H1 (cell line): Measurements from ENCODE around the gene PTGDS.

Experiments used
- ASH2L ChIP-seq: fragments of 200-600, 300-600 bp; sonication (generic); IDR thresholded peaks from one replicate; pipeline ENCODE4 v1.7.1; 2017; ENCODE audit warnings: low read length
- CEBPB ChIP-seq: IDR thresholded peaks from 2 replicates; pipeline ENCODE4 v1.6.1; 2012; ENCODE audit warnings: low read depth, low read length
- EZH2 ChIP-seq: fragments of 200-600 bp; sonication (generic); IDR thresholded peaks from 2 replicates; pipeline ENCODE4 v1.7.1; 2012; ENCODE audit warnings: low read depth, mild to moderate bottlenecking, moderate library complexity, low read length, inconsistent platforms; ENCODE audit not compliant: severe bottlenecking
- GABPA ChIP-seq: IDR thresholded peaks from 2 replicates; pipeline ENCODE4 v1.6.1; 2011; ENCODE audit warnings: mild to moderate bottlenecking, low read length, moderate library complexity, borderline replicate concordance; ENCODE audit not compliant: insufficient read depth
- GTF2F1 ChIP-seq: IDR thresholded peaks from 2 replicates; pipeline ENCODE4 v1.6.1; 2012; ENCODE audit warnings: low read depth, low read length, improper control_type of control experiment, borderline replicate concordance
- HDAC2 ChIP-seq, 2 experiments: fragments of 300-600 bp in 1 of 2; sonication (generic) in 1 of 2; IDR thresholded peaks; 2 replicates each; pipeline ENCODE4 v1.6.1; 2011 to 2012; ENCODE audit warnings: low read depth in 2 of 2, low read length in 2 of 2, mild to moderate bottlenecking in 2 of 2, moderate library complexity in 2 of 2, borderline replicate concordance in 1 of 2, inconsistent platforms in 1 of 2
- RAD21 ChIP-seq, 2 experiments: IDR thresholded peaks in 1 of 2; conservative IDR thresholded peaks in 1 of 2; 2 replicates each; pipeline ENCODE4 v1.6.1; 2011; ENCODE audit warnings: low read depth in 2 of 2, low read length in 2 of 2, improper control_type of control experiment in 1 of 2, inconsistent platforms in 1 of 2, mild to moderate bottlenecking in 1 of 2, moderate library complexity in 1 of 2
- RBBP5 ChIP-seq: IDR thresholded peaks from 2 replicates; pipeline ENCODE4 v1.7.1; 2012; ENCODE audit warnings: low read depth, mild to moderate bottlenecking, inconsistent platforms, low read length, moderate library complexity, borderline replicate concordance
- SUZ12 ChIP-seq: fragments of 200-600 bp; sonication (generic); IDR thresholded peaks from 2 replicates; pipeline ENCODE4 v1.6.1; 2012; ENCODE audit warnings: mild to moderate bottlenecking, inconsistent platforms, low read length, moderate library complexity, mixed read lengths
- TBP ChIP-seq: IDR thresholded peaks from 2 replicates; pipeline ENCODE4 v1.6.1; 2011; ENCODE audit warnings: low read depth, low read length, improper control_type of control experiment
- YY1 ChIP-seq: IDR thresholded peaks from 2 replicates; pipeline ENCODE4 v1.6.1; 2011; ENCODE audit warnings: low read depth, mild to moderate bottlenecking, low read length
- TF ChIP-seq, protein P1 (sequence below), 3 experiments: IDR thresholded peaks; 1 replicate in 2 of 3; 2 replicates in 1 of 3; pipeline versions ENCODE4 v1.5.1 to v1.6.1; 2011; ENCODE audit warnings: low read length in 3 of 3, mild to moderate bottlenecking in 3 of 3, inconsistent platforms in 2 of 3, low read depth in 1 of 3, moderate library complexity in 1 of 3; ENCODE audit not compliant: insufficient read depth in 1 of 3; ENCODE audit errors: control extremely low read depth in 1 of 3
- TF ChIP-seq, protein P2 (sequence below): IDR thresholded peaks from 2 replicates; pipeline ENCODE4 v1.6.1; 2011; ENCODE audit warnings: low read depth, mild to moderate bottlenecking, low read length; ENCODE audit not compliant: insufficient read depth
- TF ChIP-seq, protein P3 (sequence below): IDR thresholded peaks from 2 replicates; pipeline ENCODE4 v1.6.1; 2012; ENCODE audit warnings: inconsistent platforms

DNA sequence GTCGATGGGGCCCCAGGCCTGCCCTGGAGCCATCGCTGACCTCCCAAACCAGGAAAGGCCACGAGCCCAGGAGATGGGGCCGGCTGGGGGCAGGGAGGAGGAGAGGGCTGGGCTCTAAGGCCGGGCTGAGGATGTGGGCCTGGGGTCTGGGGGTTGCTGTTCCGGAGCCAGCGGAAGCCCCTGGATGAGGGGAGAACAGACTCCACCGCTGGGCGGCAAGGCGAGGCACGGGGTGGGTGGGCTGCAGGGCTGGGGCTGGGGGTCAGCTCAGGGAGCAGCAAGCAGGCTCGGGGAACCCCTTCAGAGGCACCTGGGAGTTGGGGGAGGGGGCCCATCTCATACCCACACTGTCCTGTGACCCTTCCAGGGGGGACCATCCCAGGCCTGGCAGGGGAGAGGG, 13.6 kb upstream of the PTGDS start:
- TF ChIP-seq, protein P1, sequence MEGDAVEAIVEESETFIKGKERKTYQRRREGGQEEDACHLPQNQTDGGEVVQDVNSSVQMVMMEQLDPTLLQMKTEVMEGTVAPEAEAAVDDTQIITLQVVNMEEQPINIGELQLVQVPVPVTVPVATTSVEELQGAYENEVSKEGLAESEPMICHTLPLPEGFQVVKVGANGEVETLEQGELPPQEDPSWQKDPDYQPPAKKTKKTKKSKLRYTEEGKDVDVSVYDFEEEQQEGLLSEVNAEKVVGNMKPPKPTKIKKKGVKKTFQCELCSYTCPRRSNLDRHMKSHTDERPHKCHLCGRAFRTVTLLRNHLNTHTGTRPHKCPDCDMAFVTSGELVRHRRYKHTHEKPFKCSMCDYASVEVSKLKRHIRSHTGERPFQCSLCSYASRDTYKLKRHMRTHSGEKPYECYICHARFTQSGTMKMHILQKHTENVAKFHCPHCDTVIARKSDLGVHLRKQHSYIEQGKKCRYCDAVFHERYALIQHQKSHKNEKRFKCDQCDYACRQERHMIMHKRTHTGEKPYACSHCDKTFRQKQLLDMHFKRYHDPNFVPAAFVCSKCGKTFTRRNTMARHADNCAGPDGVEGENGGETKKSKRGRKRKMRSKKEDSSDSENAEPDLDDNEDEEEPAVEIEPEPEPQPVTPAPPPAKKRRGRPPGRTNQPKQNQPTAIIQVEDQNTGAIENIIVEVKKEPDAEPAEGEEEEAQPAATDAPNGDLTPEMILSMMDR (IDR thresholded peaks at IDR 0.05; ENCODE audit: control extremely low read depth in 1 of 3, insufficient read depth in 1 of 3, low read depth in 1 of 3, low read length in 3 of 3): no peak
- TF ChIP-seq HDAC2 (IDR thresholded peaks at IDR 0.05; ENCODE audit: borderline replicate concordance in 1 of 2, low read depth in 2 of 2, low read length in 2 of 2) (no peak), TBP (no peak), RAD21 (IDR thresholded peaks at IDR 0.05 in 1 of 2, conservative IDR thresholded peaks at IDR 0.05 in 1 of 2; ENCODE audit: low read depth in 2 of 2, low read length in 2 of 2) (no peak), RBBP5 (no peak), ASH2L (no peak), SUZ12 (no peak), CEBPB (no peak), YY1 (no peak), GTF2F1 (no peak), EZH2 (no peak), GABPA (no peak)
- TF ChIP-seq, protein P2, sequence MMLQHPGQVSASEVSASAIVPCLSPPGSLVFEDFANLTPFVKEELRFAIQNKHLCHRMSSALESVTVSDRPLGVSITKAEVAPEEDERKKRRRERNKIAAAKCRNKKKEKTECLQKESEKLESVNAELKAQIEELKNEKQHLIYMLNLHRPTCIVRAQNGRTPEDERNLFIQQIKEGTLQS: no peak
- TF ChIP-seq, protein P3, sequence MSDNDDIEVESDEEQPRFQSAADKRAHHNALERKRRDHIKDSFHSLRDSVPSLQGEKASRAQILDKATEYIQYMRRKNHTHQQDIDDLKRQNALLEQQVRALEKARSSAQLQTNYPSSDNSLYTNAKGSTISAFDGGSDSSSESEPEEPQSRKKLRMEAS: no peak
